PC-3 (cell line): ENCODE data around the gene NTRK2.

Source experiments
- EZH2 ChIP-seq: fragments of 300-600 bp; sonication (generic); IDR thresholded peaks from one replicate; pipeline ENCODE4 v1.6.1; 2017; ENCODE audit warnings: antibody characterized with exemption, mild to moderate bottlenecking, low read length; ENCODE audit not compliant: unreplicated experiment
- TF ChIP-seq, protein P1 (sequence below): fragments of 300-600 bp; sonication (generic); conservative IDR thresholded peaks from 2 replicates; pipeline ENCODE4 v1.5.1; 2017; ENCODE audit warnings: antibody characterized with exemption, low read depth, mild to moderate bottlenecking, low read length

DNA sequence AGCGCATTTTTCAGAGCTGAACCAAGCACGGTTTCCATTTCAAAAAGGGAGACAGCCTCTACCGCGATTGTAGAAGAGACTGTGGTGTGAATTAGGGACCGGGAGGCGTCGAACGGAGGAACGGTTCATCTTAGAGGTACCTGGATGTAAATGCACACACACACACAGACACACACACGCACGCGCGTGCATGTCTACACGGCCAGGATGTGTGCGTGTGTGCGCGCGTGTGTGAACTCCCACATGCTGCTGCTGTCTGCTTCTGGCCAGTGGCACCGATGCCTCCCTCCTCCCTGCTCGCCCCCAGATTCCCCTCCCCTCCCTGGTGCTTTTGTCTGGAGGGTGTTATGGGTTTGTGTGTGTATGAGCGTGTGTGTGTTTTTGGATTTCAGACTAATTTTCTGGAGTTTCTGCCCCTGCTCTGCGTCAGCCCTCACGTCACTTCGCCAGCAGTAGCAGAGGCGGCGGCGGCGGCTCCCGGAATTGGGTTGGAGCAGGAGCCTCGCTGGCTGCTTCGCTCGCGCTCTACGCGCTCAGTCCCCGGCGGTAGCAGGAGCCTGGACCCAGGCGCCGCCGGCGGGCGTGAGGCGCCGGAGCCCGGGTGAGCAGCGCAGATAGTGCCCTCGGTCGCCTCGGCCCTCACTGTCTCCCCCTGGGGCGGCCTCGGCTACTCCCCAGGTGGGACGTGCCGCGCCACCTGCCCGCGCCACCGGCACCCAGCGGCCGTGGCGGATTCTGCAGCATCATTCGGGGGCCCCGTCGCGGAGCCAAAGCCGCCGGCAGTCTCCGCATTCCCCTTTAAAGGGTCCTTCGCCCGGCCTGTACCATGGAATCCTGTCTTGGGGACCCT is at the start of gene NTRK2:
- TF ChIP-seq, protein P1, sequence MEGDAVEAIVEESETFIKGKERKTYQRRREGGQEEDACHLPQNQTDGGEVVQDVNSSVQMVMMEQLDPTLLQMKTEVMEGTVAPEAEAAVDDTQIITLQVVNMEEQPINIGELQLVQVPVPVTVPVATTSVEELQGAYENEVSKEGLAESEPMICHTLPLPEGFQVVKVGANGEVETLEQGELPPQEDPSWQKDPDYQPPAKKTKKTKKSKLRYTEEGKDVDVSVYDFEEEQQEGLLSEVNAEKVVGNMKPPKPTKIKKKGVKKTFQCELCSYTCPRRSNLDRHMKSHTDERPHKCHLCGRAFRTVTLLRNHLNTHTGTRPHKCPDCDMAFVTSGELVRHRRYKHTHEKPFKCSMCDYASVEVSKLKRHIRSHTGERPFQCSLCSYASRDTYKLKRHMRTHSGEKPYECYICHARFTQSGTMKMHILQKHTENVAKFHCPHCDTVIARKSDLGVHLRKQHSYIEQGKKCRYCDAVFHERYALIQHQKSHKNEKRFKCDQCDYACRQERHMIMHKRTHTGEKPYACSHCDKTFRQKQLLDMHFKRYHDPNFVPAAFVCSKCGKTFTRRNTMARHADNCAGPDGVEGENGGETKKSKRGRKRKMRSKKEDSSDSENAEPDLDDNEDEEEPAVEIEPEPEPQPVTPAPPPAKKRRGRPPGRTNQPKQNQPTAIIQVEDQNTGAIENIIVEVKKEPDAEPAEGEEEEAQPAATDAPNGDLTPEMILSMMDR: no peak
- TF ChIP-seq EZH2: no peak
